GM19328 (cell line): ENCODE data around the gene RAB23.

Experiments
- ATAC-seq: cut with Tn5 transposase; IDR thresholded peaks from one replicate; pipeline ENCODE4 v1.9.1; 2021; ENCODE audit warnings: mild to moderate bottlenecking, moderate library complexity; ENCODE audit not compliant: unreplicated experiment

Gene RAB23

DNA sequence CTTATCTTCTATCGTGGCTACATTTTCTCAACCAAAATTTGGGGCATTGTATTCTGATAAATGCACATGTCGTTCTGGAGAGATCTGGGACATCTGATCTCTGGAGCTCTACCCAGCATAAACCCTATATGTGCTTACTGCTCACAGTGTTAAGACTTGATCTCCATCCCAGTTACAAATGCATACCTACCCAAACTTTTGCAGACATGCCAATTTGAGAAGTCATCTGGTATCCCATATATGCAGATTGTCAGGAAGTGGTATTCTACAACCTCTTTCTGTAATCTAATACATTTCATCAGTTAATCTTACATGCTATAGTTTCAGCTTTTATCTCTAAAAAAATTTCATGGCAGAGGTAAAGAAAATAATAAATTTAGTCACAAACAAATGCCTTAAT, 38.8 kb downstream of the RAB23 start:
- no peak for ATAC-seq

DNA sequence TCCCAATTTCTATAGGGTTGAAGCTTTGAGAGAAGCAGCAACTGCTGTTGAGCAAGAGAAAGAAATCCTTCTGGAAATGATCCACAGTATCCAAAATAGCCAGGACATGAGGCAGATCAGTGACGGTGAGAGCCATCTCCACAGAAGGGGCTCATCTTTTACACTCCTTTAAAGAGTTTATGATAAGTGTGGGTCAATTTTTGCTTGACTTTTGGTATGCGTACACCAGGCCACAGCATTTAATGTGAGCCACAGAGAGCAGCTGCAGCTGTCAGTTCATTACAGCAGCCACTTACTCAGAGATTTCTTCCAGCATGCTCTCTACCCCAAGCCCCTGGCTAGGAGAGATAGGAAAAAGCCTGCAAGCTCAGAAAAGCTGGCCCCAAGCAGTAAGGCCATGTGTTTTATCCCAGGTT, 40.1 kb downstream of the RAB23 start:
- ATAC-seq: no peak

DNA sequence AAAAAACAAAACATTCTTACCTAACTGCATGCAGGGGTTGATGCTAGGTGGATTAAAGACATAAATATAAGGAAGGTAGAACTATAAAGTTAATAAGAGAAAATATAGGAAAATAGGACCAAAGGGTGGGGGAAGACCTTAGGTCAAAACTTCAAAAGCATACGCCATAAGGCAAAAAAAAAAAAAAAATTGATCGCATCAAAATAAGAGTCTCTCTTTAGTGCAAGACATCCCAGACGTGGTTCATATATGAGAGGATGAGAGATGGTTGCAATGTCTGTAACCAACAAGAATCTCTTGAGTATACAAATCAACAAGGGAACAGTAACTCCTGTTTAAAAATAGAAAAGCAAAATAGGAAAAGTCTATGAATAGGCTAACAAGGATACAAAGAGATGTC, 41.5 kb downstream of the RAB23 start:
- no peak for ATAC-seq

DNA sequence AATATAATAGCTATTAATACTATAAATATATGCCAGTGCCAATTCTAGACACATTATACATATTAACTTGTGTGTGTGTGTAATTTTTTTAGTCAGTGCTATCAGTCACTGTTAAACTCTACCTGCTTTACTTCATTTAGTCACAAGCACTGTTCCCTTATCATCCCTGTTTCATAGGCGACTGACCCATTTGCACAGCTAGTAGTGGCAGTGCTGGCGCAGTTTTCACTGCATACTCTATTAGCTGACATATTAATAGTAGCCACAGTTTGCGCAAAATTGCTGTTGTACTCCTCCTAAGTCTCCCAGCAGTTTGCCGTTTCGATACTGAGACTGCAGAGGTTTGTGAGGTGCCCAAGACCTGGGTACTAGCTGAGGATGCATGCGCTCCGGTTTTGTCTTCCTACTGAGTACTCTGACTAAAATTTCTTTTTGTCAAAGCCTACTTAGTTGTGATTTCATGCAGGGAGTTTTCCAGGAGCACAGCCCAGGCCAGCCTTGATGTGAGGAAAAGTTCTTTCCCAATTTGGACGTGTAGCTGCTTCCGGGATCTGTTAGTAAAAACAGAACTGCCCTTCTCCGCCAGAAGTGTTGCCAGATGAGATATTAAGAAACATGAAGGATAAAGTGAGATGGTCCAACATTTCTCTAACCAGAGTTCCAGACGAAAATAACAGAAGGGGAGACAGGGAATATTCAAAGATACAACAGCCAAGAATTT, 44.4 kb downstream of the RAB23 start:
- no peak for ATAC-seq

DNA sequence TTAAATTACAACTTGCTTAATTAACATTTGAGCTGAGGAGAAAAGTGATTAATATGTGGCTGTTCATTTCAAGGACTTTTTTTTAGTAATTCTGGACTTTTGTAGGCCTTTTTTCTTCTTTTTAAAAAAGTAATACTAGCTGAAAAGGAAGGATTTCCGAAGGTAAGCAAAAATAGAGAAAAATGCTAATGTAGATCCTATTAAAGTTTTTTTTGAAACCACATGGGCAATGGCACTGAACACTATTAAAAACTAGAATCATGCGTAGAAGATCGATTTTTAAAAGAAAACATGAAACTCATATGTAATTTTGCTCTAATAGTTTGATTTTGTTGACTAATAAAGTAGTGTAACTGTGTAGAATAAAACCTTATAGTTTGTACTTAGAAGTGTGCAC, 47.6 kb downstream of the RAB23 start:
- no peak for ATAC-seq

DNA sequence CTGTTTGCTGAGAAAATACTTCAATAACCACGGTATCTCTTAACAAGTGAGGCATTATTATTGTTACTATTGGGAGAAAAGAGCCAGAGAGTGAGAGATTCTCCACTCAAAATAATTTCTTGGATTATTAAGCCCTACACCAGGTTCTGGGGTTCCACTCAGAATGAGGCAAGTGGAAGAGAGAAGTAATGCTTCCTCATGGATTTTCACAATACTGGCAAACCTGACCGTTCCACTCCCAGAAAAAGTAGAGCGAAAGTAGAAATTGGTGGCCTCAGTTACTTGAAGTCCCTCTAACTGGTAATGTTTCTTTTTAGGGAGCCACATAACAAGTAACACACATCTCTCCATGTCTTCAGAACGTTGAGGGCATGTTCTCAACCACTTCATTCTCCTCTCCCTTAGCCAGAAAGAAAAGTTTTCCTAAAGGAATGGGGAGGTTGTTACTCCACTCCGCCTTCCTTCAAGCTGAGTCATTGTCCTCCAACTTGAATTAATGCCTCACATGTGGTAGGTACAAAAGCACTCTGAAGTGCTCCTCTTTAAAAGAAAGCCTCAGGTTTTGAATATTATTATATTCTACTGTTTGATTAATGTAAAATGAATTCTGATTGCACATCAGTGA, 48.1 kb downstream of the RAB23 start:
- no peak for ATAC-seq

DNA sequence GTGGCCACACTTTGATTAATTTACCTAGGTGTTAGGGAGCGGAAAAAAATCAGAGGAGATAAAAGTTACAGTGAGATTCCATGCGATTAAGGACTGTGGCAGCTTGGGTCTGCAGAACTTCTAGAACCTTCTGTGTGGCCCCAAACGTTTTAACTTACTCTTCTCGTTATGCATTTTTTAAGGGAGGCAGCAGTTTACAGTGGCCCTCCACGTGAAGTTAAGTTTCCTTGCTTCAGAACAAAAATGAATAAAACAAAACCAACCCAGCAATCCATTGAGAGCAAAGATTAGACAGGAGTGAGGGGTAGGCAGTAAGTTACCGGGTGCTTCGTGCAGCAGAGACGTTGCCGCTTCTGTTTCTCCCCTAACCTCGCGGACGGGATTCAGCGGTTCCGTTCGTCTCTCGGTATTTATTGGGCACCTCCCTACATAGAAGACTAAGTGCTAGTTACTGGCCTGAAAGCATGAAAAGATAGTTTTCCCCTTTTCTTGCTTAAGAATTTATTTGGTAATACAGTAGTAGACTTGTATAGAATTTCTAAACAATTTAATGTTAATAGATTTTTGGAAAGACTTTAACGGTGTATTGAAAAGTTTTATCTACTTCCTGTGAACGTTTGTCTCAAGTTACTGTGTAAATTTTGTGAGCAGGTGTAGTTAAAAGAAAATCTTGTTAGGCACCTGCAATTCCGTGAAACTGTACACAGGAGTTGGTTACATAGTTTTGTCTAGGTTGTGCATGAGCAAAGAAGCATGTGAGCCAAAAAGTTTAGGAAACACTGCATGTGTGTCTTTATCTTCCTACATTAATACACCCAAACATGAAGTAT, 48.8 kb downstream of the RAB23 start:
- no peak for ATAC-seq

DNA sequence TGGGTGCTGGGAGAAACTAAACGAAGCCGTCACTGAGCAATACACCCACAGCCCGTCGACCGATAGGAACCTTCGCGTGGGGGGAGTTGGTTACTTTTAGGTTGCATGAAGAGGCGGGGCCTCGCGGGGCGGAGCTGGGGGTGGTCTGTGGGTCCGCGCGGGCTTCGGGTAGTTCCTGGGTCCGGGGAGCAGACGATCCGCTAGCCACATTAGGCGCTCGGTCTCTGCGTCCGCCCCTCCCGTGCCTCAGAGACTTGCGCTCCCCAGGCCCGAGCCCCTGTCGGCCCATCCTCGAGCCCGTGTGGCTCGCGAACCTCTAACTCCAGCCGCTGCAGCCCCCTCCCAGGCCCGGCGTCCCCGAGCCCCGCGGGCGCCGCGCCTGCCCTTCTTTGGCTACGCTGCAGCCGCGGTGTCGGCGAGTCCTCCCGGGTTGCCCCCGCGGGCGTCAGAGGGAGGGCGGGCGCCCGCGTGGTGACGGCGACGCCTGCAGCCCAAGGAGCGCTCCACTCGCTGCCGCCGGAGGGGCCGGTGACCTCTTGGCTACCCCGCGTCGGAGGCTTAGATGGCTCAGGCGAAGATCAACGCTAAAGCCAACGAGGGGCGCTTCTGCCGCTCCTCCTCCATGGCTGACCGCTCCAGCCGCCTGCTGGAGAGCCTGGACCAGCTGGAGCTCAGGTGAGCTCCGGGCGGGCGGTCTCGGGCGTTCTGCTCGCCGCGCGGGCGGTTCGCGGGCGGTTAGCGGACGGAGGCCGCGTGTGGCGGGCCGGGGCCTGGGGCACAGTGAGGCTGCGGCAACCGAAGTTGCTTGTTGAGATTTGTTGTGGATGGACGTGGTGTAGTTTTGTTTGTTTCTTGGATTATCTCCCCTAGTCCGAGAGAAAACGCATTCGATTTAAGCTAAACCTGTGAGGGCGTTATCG, 49.7 kb downstream of the RAB23 start, which contains the start of gene BAG2:
TSS of gene BAG2 (plus strand) at position 191 of the 920 bp plus-strand sequence. CDS start at position 563, 372 bp downstream.
- peak; percentile 93 for ATAC-seq

DNA sequence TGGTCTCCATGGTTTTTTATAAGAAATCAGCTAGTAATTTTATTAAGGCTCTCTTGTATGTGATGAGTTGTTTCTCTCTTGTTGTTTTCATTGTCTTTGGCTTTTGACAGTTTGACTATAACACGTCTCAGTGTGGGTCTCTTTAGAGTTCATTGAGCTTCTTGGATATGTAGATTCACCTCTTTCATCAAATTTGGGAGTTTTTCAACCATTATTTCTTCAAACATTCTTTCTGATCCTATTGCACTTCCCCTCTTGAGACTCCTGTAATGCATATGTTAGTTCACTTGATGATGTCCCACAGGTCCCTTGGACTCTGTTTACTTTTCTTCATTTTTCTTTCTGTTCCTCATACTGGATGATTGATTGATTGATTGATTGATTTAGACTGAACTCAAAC, 57.0 kb downstream of the RAB23 start:
- ATAC-seq: no peak

DNA sequence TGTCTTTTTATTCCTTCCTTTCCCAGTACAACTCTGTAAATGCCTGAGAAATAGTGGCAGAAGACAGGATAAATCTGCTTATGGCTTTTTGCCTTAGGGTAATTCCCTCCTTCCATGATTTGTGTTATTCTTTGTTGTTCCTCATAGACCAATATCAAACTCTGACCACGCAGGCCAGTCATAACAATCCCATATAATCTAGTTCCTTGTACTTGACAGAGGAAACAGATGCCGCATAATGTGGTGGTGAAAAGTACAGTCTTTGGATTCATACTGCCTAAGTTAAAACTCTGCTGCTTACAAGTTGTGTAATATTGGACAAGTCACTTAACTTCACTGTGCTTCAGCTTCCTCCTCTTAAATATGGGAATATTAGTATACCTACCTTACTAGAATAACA, 58.2 kb downstream of the RAB23 start:
- ATAC-seq: no peak

DNA sequence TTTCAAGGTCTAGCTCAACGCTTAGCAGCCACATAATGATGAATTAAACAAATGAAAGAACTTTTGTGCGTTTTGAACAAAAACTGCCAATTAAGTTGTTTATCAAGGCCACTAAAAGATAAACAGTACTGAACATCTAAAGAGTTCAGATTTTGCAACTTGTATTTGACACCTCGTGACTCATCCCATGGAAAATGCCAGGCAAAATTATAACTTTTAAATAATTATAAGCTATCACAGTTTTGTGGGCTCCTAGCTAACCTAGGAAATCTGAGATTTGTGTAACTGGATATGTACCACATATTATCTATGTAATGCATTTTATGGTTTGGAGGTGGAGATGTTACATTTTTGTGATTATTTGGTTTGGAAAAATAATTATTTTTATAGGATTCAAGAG, 59.6 kb downstream of the RAB23 start:
- no peak for ATAC-seq

DNA sequence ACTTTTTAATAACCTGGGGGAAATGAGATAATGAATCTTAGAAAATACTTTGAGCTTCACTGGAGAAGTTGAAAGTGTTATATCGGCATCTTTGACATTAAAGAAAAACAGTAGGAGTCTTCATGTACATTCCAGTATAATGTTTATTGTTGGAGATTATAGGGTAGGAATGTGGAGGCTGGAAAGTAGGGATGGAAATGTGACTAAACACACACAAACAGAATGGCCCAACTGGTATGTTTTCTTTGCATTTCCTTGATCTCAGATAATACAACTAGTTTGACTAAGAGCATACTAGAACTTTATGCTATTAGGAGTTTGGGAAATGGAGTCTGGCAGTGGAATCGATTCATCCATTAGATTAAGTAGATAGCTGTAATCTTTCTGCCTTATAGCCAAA, 60.1 kb downstream of the RAB23 start:
- no peak for ATAC-seq

DNA sequence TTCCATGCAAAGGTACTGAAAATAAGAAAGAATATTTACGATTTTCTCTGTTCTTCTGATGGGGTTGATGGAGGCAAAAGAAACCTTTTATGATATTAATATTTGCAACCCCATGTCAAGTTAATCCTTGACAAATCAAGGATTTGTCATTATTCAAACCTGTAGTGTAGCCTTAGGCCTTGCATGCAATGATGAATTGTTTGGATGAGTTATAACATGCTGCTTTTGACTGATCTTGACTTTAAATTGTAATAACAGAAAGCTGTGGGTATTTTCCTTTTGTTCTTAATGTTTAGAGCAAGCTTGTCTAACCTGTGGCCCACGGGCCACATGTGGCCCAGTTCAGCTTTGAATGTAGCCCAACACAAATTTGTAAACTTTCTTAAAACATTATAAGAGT, 63.0 kb downstream of the RAB23 start:
- no peak for ATAC-seq

DNA sequence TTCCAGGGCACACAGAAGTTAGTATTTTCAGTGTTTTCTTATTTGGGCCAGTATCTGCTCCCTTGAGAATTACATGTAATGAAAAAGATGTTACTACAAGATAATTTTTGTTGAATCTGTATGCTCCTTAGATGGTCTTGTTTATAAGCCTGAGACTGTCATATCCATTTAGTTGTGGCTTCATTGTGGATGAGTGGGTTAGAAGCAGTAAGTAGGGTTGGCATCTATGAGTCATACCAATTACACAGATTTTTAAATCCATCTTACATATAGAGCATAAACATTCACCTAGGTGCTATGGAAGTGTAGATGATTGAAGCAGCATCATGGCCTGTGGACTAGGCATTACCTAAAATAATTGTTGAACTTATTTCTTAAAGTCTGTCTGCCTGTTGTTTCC, 63.4 kb downstream of the RAB23 start:
- ATAC-seq: no peak

DNA sequence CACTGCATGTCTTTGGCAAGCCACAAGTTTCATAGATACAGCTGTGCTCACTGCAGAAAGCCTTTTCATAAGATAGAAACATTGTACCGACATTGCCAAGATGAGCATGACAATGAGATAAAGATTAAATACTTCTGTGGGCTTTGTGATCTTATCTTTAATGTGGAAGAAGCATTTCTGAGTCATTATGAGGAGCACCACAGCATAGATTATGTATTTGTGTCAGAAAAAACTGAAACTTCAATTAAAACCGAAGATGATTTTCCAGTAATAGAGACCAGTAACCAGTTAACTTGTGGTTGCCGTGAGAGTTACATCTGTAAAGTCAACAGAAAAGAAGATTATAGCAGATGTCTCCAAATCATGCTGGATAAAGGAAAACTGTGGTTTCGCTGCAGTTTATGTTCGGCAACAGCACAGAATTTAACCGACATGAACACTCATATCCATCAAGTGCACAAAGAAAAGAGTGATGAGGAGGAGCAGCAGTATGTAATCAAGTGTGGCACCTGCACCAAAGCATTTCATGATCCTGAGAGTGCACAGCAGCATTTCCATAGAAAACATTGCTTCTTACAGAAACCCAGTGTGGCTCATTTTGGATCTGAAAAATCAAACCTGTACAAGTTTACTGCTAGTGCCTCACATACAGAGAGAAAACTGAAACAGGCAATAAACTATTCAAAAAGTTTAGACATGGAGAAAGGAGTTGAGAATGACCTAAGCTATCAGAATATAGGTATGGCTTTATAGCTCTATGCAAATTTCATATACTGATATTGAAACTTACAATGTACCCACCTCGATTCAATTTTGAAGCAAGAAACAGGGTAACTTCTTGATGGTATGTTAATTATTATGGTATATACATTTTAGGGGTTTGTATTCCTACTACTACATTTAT, 73.9 kb downstream of the RAB23 start:
- no peak for ATAC-seq

DNA sequence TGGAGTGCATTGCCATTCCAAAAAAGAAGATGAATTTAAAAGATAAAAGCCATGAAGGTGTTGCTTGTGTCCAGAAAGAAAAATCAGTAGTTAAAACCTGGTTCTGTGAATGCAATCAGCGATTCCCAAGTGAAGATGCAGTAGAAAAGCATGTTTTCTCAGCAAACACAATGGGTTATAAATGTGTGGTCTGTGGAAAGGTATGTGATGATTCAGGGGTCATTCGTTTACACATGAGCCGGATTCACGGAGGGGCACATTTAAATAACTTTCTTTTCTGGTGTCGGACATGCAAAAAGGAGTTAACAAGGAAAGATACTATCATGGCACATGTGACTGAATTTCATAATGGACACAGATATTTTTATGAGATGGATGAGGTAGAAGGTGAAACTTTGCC, 74.7 kb downstream of the RAB23 start:
- ATAC-seq: no peak

DNA sequence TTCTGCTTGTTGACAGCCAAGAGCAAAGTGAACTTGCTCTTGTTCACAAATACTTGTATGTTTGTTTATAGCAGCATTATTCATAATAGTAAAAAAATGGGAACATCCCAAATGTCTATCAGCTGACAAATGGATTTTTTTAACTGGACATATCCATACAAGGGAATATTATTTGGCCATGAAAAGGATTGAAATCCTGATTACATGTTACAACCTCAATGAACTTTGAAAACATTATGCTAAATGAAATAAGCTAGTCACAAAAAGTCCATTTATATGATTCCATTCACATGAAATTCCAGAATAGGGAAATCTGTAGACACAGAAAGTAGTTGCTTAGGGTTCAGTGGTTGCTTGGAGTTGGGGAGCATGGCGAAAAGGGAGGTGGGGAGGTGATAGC, 78.4 kb downstream of the RAB23 start:
- no peak for ATAC-seq

DNA sequence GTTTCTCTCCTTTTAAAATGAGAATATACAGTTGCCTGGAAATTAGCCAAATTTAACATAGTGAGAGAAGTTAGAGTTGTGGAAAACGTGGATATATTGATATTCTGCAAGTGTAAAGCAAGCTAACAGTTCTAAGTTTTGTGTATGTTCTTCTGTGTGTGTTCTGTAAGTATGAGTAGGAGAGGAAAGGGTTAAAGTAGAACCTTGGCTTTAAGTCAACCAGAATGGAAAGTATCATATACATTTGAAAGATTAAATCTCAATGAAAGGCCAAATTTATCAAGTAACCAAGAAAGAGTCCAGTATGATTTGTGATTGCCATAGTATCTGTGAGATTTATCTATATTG, 80.0 kb downstream of the RAB23 start:
- ATAC-seq: no peak

DNA sequence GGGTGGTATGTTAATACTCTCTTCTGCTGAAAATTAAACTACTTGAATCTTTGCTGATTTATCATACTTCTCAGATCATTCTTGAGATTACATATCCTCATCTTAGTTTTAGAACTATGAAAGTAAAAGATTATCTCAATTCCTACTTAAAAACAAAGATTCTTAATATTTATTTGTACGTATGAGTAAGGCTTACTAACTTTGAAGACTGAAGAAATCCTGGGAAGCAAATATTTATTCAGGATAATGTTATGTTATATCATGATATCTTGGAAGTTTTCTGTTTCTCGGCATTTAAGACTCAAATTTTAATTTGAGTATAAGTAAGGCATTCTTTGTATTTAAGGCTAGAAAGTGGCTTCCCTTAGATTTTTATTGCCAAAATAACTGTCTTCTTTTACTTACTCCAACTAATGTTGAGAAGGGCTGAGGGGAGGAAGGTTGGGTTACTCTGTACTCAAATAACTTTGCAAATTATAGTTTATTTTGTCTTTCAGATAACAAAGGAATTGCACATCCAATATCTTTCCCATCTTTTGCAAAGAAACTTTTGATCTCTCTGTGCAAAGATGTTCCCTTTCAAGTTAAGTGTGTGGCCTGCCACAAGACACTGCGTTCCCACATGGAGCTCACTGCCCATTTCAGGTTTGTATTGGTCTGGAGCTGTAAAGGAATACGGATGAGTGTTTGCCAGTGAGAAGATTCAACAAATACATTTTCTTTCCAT, 80.5 kb downstream of the RAB23 start:
- ATAC-seq: no peak
